GM12874 (cell line): ENCODE measurements around the gene FBXO31.

ENCODE experiments used
- CTCF ChIP-seq: IDR thresholded peaks from 2 replicates; pipeline ENCODE4 v1.5.1; 2011; ENCODE audit warnings: low read depth, mild to moderate bottlenecking, control low read depth, low read length, moderate library complexity; ENCODE audit not compliant: insufficient read depth

The FBXO31 gene

GRCh38 chr16:87375426-87376135 is 8.0 kb downstream of the FBXO31 start:
- TF ChIP-seq CTCF, result no peak

DNA sequence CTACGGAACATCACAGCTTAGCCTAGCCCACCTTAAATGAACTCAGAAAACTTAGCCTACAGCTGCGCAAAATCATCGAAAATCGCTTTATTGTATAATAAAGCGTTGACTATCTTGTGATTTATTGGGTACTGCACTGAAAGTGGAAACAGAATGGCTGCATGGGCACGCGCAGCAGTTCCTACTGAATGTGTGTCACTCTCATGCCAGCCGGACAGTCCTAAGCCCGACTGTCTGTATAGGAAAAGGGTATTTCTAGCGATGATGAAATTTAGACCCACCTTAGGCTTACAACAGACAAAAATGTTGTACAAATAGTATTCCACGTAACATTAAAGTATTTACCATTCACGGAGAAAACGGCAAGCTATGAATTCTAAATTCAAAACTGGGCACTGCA is 9.3 kb downstream of the FBXO31 start:
- no peak for TF ChIP-seq CTCF

DNA sequence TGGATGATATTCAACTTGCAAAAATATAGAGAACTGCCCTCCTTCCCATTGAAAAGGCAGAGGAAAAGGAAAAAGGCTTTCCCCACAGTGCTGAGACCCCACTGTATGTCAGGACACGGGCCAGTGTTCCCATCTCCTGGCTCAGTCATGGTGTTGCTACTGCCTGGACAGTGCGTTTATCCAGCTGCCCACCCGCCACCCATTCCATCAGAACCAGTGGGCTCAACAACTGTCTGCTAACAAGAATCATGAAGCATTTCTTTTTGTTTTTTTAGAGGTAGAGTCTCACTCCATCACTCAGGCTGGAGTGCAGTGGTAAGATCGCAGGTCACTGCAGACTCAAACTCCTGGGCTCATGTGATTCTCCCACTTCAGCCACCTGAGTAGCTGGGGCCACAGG is 11.3 kb downstream of the FBXO31 start:
- no peak for TF ChIP-seq CTCF

DNA sequence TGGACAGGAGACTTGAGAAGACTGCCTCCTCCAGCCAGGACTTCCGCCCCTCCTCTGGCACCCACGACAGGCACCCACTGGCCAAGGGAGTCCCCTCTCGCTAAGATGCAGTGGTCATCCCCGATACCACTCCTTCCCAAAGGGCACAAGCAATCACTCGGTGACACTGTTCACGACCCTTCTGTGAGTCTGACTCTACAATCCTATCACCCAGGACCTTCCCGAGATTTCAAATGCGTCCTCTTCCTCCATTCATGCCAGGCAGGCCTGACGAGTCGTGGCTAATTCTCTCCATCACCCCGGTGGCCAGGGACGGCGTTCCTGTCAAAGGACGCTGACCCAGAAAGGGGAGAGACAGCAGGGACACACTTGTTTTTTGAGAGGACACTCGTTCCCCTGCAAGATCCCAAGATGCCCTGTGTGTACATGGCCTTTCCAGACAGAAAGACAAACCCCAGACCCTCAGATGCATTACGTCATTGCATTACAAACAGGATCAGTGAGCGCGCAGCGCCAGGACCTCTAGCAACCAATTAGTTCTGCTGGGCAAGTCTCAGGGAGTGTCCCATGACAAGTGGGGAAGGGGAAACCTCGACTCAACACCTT is 12.2 kb downstream of the FBXO31 start:
- TF ChIP-seq CTCF, result no peak

DNA sequence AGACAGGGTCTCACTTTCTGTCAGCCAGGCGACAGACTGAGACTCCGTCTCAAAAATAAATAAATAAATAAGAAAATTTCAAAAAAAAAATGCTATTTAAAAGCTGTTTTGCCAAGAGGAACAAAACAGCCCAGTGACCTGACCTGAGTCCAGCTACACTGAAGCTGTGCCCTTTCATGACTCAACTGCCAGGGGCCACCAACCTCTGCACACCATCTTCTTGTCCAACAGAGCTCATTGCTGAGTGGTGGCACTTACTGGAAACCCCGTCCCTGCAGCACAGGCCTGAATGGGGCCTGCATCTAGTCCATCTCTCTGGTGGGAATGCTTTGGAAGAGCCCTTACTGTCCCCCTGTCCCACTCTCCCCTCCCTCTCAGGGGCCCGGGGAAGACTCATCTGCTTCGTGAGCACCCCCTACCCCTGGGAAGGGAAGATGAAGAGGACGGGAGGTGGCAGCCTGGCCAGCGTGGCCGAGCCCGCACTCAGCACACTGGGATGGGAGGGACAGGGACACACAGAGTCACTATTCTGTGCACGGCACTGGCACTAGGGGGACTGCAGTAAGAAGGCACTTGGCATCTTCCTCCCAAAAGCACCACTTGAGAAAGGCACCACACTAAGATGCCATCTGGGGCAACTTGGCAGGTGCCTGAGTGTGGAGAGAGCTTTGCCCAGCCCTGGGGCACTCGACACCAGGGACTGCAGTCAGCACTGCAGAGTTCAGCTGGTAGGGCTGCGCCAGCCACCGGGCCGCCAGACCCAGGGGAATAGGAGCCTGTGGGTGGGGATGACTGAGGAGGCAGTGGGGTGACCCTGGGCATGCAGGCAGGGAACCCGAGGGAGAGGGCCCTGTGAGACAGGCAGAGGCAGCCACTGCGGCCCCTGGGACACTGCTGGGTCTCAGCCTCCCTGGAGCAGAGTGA is 13.5 kb downstream of the FBXO31 start:
- TF ChIP-seq CTCF, result no peak

DNA sequence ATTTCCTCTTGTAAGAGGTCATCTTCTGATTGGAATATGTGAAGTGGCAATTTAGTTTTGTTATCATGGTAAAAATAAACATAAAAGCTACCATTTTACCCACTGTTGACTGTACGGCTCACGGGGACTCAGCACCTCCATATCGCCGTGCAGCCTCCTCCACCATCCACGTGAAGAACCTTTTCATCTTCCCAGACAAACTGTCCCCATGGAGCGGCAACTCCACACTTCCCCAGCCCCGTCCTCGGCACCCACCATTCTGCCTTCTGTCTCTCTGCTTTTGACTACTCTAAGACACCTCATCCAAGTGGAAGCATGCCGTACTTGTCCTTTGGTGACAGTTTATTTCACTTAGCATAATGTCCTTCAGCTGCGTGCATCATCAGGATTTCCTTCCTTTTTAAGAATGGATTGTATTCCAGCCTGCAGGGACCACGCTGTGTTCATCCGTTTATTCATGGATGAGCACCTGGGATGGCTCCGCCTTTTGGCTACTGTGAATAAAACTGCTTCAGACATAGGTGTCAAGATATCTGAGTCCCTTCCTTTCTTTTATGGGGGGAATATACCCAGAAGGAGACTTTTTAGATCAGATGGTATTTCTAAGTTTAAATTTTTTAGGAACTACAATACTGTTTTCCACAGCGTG is 14.3 kb downstream of the FBXO31 start:
- TF ChIP-seq CTCF, result no peak
